Smooth muscle cell of bladder (primary cell): ENCODE results near the gene SELENOI. TPM values are rescaled to one million over a fixed set of nuclear protein-coding genes. Genes with fewer than 3 reads are reported as not detected.

ENCODE experiments used
- total RNA-seq: library from RNA; depleted of rRNA; stranded (reverse); fragments of >200 nt; gene quantifications from 2 replicates; pipeline ENCODE4 v1.2.3, GENCODE V29; 2014

Gene SELENOI
- total RNA-seq = 13.7 and 15.1 TPM in 2 replicates

GRCh38 chr2:26345545-26346453, at the start of gene SELENOI:
Gene SELENOI (plus strand): TSS chr2:26346143. CDS start chr2:26346233, 90 bp downstream.

GRCh38 chr2:26346454-26347053, 611 bp downstream of the SELENOI start, which contains the start of gene ADGRF3:
Gene ADGRF3 (minus strand): TSS chr2:26346789. CDS start chr2:26346234, 555 bp downstream.

DNA sequence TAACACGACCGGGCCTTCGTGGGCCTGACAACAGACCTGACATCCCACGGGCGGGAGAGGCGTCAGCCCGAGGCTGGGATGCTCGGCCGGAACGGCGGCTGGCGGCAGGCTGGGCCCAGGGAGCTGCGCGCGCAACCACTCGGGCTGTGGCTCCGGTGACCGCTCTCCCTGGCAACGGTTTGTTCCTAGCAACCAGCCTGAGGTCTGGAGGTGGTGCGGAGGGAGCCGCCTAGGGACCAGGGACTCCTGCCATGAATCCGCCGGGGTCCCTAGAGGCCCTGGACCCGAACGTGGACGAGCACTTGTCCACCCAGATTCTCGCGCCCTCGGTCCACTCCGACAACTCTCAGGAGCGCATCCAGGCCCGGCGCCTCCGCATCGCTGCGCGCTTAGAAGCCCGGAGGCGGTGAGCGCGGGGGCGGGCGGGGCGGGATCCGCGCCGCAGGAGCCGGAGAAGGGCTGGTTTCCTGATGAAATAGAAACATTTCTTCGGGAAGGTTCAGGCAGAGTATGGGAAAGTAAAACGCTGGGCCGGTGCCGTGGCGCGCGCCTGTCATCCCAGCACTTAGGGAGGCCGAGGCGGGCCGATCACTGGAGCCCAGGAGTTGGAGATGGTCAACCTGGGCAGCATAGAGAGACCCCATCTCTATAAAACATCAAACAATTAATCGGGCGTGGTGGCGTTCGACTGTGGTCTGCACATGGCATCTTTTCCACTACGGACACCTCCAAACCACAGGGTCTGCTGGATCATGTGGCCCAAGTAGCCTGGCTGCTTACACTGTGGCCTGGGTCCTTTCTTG, 56.0 kb downstream of the SELENOI start, which contains the start of gene DRC1:
TSS of gene DRC1 (plus strand) at position 182 of the 803 bp plus-strand sequence. CDS start at position 252, 70 bp downstream.

Other genes with a start within 250 kb of the SELENOI start
- 0.43 and 0.65 TPM in 2 replicates for gene GAREM2, start 173.1 kb upstream of the SELENOI start, total RNA-seq
- 128 and 147 TPM in 2 replicates for gene HADHA, start 101.5 kb upstream of the SELENOI start, total RNA-seq
- 108 and 111 TPM in 2 replicates for gene HADHB, start 101.2 kb upstream of the SELENOI start, total RNA-seq
- under 0.01 TPM in 2 replicates for gene ADGRF3, start 646 bp downstream of the SELENOI start, total RNA-seq
- gene DRC1, start 55.8 kb downstream of the SELENOI start, total RNA-seq = not detected in 2 replicates
- under 0.01 and 0.14 TPM in 2 replicates for gene OTOF, start 132.0 kb downstream of the SELENOI start, total RNA-seq